ENCODE data around the gene RSKR. TPM values are rescaled to one million over a fixed set of nuclear protein-coding genes. Genes with fewer than 3 reads are reported as not detected.
"Not testable (repeated sequence)": the region's sequence is repeated elsewhere in the genome, so short reads cannot be mapped to it uniquely, and the experiment has no call there.

The RSKR gene
- total RNA-seq, 3 donors from 2014 or later (not counting 1 experiment from before 2014, with no cell fraction given): 10.0 to 14.6 (median 14.0) TPM

DNA sequence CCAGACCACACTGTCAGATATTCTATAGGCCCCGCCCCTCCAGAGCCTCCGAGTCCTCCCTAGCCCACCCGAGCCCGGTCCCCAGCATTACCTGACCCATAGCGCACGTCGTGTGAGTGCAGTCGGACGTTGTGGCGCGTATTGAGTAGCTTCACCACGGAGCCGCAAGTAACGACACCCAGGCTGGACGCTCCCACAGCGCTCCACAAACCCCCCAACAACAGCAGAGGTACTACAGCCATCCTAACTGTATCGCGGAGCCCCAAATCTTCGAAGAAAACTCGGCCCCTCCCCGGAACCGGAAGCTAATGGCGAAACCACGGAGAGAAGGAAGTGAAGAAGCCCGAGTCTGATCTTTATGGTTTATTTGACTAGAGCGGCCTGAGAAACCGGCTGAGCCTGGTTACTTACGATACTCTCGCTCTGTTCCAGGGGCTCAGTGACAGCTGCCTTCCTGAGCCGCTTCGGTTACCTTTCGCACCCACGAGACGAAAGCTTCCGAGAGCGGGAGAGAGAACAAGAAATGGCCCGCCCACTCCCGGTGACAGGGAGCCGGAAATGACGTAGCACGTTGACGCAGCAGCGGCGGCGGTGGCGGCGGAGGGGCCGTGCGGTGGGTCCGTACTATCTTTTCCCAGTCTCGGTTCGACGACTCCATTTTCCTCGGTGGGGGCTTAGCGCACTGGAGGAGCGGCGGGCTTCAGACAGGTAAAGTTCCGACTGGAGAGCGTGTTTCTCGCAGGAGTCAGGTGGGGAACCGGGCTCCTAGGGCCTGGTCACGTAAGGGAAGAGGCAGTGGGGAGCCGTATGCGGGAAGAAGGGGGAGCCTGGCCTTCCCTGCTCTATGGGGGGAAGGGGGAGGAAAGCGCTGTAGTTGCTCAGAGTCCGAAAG lies 47.9 kb upstream of the RSKR start, which contains the start of the genes SDF2 and SUPT6H:
Gene SDF2, minus strand, starts transcription at position 272 of the 892 bp plus-strand sequence. Its CDS starts 30 bp downstream, at position 242.
Gene SUPT6H, plus strand, starts transcription at position 571 of the 892 bp plus-strand sequence. CDS start 11,197 bp downstream, outside the sequence.
- peak; percentile 81 to 91 (median 85) for ATAC-seq
- TF ChIP-seq, protein P1, sequence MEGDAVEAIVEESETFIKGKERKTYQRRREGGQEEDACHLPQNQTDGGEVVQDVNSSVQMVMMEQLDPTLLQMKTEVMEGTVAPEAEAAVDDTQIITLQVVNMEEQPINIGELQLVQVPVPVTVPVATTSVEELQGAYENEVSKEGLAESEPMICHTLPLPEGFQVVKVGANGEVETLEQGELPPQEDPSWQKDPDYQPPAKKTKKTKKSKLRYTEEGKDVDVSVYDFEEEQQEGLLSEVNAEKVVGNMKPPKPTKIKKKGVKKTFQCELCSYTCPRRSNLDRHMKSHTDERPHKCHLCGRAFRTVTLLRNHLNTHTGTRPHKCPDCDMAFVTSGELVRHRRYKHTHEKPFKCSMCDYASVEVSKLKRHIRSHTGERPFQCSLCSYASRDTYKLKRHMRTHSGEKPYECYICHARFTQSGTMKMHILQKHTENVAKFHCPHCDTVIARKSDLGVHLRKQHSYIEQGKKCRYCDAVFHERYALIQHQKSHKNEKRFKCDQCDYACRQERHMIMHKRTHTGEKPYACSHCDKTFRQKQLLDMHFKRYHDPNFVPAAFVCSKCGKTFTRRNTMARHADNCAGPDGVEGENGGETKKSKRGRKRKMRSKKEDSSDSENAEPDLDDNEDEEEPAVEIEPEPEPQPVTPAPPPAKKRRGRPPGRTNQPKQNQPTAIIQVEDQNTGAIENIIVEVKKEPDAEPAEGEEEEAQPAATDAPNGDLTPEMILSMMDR (IDR thresholded peaks at IDR 0.05): no peak
- Mint-ChIP-seq H3K27ac (peak within 1 kb of the TSS; percentile 100), H3K4me3 (peak within 1 kb of the TSS; percentile 98), H3K4me1 (peaks cover 55 to 57% of the 10 kb centered on the region in 2 donors), H3K36me3 (no peaks in the 10 kb centered on the region), H3K9me3 (no peaks in the 10 kb centered on the region), H3K27me3 (ENCODE audit: low read depth in 2 of 2) (no peaks in the 10 kb centered on the region)
- intact Hi-C loops (cut with micrococcal nuclease): loop anchor here (1.0 to 5.0 kb wide), 2 partner anchors 16 to 55 kb away; partner anchors contain the start of genes RAB34 and RPL23A
- Histone ChIP-seq H3K27ac (ENCODE audit: low read length) (peak within 1 kb of the TSS; percentile 93), H3K9me3 (ENCODE audit: control insufficient read depth, insufficient read depth, low read length) (no peaks in the 10 kb centered on the region), H3K36me3 (ENCODE audit: control insufficient read depth, insufficient read depth, low read length) (peaks cover 9% of the 10 kb centered on the region), H3K4me3 (ENCODE audit: low read length) (peak within 1 kb of the TSS; percentile 86), H3K4me1 (ENCODE audit: control insufficient read depth, insufficient read depth, low read length) (peaks cover 10% of the 10 kb centered on the region), H3K27me3 (ENCODE audit: control insufficient read depth, insufficient read depth, low read length) (no peaks in the 10 kb centered on the region)
- under 1% methylated on average over 66 of the region's 66 CpGs for WGBS (ENCODE audit: insufficient coverage)
- peak; percentile 95 to 96 for DNase-seq

DNA sequence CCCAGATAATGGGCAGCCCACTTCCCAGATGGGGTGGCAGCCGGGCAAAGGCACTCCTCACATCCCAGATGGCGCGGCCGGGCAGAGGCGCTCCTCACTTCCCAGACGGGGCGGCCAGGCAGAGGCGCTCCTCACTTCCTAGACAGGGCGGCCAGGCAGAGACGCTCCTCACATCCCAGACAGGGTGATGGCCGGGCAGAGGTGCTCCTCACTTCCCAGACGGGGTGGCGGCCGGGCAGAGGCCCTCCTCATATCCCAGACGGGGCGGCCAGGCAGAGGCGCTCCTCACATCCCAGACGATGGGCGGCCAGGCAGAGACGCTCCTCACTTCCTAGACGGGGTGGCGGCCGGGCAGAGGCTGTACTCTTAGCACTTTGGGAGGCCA lies 45.5 kb upstream of the RSKR start:
- DNase-seq; H3K36me3 Mint-ChIP-seq; H3K36me3 ChIP-seq (ENCODE audit: control insufficient read depth, insufficient read depth, low read length); H3K9me3 Mint-ChIP-seq; H3K27me3 ChIP-seq (ENCODE audit: control insufficient read depth, insufficient read depth, low read length); ATAC-seq; H3K27ac ChIP-seq (ENCODE audit: low read length); H3K9me3 ChIP-seq (ENCODE audit: control insufficient read depth, insufficient read depth, low read length); H3K27me3 Mint-ChIP-seq (ENCODE audit: low read depth in 2 of 2); intact Hi-C loops (cut with micrococcal nuclease); H3K4me3 ChIP-seq (ENCODE audit: low read length): not testable (repeated sequence)
- WGBS (ENCODE audit: insufficient coverage): over 99% methylated on average over 23 of the region's 23 CpGs
- Mint-ChIP-seq H3K27ac (peak overlapping the region; percentile 100), H3K4me3 (peak overlapping the region; percentile 98), H3K4me1 (peaks cover 41 to 52% of the 10 kb centered on the region in 2 donors)
- H3K4me1 ChIP-seq (ENCODE audit: control insufficient read depth, insufficient read depth, low read length): peaks cover 10% of the 10 kb centered on the region

DNA sequence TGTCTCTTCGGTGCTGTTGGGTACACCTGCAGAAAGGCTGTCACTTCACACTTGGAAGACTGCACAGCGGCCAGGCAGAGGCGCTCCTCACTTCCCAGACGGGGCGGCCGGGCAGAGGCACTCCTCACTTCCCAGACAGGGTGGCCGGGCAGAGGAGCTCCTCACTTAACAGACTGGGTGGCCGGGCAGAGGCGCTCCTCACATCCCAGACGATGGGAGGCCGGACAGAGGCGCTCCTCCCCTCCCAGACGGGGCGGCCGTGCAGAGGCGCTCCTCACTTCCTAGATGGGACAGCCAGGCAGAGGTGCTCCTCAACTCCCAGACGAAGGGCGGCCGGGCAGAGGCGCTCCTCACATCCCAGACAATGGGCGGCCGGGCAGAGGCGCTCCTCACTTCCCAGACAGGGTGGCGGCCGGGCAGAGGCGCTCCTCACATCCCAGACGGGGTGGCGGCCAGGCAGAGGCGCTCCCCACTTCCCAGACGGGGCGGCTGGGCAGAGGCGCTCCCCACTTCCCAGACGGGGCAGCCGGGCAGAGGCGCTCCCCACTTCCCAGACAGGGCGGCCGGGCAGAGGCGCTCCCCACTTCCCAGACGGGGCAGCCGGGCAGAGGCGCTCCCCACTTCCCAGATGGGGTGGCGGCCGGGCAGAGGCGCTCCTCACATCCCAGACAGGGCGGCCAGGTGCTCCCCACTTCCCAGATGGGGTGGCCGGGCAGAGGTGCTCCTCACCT lies 44.9 kb upstream of the RSKR start:
- H3K27me3 ChIP-seq (ENCODE audit: control insufficient read depth, insufficient read depth, low read length); H3K4me3 ChIP-seq (ENCODE audit: low read length); intact Hi-C loops (cut with micrococcal nuclease); H3K27ac ChIP-seq (ENCODE audit: low read length); ATAC-seq; H3K36me3 ChIP-seq (ENCODE audit: control insufficient read depth, insufficient read depth, low read length); H3K9me3 Mint-ChIP-seq; H3K27ac Mint-ChIP-seq; H3K9me3 ChIP-seq (ENCODE audit: control insufficient read depth, insufficient read depth, low read length); H3K27me3 Mint-ChIP-seq (ENCODE audit: low read depth in 2 of 2); H3K36me3 Mint-ChIP-seq; H3K4me3 Mint-ChIP-seq; DNase-seq: not testable (repeated sequence)
- H3K4me1 Mint-ChIP-seq: peaks cover 37 to 47% of the 10 kb centered on the region in 2 donors
- H3K4me1 ChIP-seq (ENCODE audit: control insufficient read depth, insufficient read depth, low read length): peaks cover 10% of the 10 kb centered on the region
- WGBS (ENCODE audit: insufficient coverage): 98% methylated on average over 45 of the region's 46 CpGs

DNA sequence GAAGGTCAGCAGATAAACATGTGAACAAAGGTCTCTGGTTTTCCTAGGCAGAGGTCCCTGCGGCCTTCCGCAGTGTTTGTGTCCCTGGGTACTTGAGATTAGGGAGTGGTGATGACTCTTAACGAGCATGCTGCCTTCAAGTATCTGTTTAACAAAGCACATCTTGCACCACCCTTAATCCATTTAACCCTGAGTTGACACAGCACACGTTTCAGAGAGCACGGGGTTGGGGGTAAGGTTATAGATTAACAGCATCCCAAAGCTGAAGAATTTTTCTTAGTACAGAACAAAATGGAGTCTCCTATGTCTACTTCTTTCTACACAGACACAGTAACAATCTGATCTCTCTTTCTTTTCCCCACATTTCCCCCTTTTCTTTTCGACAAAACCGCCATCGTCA lies 44.4 kb upstream of the RSKR start:
- H3K4me1 ChIP-seq (ENCODE audit: control insufficient read depth, insufficient read depth, low read length): peaks cover 10% of the 10 kb centered on the region
- H3K27me3 Mint-ChIP-seq (ENCODE audit: low read depth in 2 of 2); H3K27me3 ChIP-seq (ENCODE audit: control insufficient read depth, insufficient read depth, low read length); H3K9me3 Mint-ChIP-seq; H3K9me3 ChIP-seq (ENCODE audit: control insufficient read depth, insufficient read depth, low read length); H3K4me3 ChIP-seq (ENCODE audit: low read length); ATAC-seq; H3K36me3 ChIP-seq (ENCODE audit: control insufficient read depth, insufficient read depth, low read length); intact Hi-C loops (cut with micrococcal nuclease); H3K27ac Mint-ChIP-seq; H3K27ac ChIP-seq (ENCODE audit: low read length); DNase-seq; H3K36me3 Mint-ChIP-seq; H3K4me3 Mint-ChIP-seq: not testable (repeated sequence)
- peaks cover 31 to 41% of the 10 kb centered on the region in 2 donors for H3K4me1 Mint-ChIP-seq
- 95% methylated on average over 3 of the region's 8 CpGs for whole genome bisulfite sequencing (ENCODE audit: insufficient coverage)

All from natural killer cell (primary cell).